HepG2 (cell line): ENCODE data around the gene SEC14L1. TPM values are rescaled to one million over a fixed set of nuclear protein-coding genes. Genes with fewer than 3 reads are reported as not detected.
A peak's percentile ranks its signal among the peaks of the same experiment; 100 is the strongest.

Experiments used
- ARNT ChIP-seq: fragments of 450-650 bp; IDR thresholded peaks from 2 replicates; pipeline ENCODE4 v1.6.1; 2017
- CBX5 ChIP-seq: sonication (generic); formaldehyde crosslinking; IDR thresholded peaks from 2 replicates; pipeline ENCODE4 v1.4.0; 2020; ENCODE audit warnings: missing genetic modification reagents, borderline replicate concordance
- FOXA3 ChIP-seq: IDR thresholded peaks from 2 replicates; pipeline ENCODE4 v1.6.1; 2016; ENCODE audit warnings: missing genetic modification reagents, missing compliant biosample characterization
- GPBP1L1 ChIP-seq: sonication (generic); formaldehyde crosslinking; IDR thresholded peaks from 2 replicates; pipeline ENCODE4 v1.5.0; 2020; ENCODE audit warnings: mild to moderate bottlenecking, missing genetic modification reagents
- HIVEP1 ChIP-seq: sonication (generic); formaldehyde crosslinking; IDR thresholded peaks from 2 replicates; pipeline ENCODE4 v1.4.0; 2020; ENCODE audit warnings: mild to moderate bottlenecking, missing genetic modification reagents
- HNF1A ChIP-seq, 2 experiments: sonication (generic) in 1 of 2; formaldehyde crosslinking in 1 of 2; IDR thresholded peaks; 2 replicates each; pipeline versions ENCODE4 v1.4.0 to v1.6.1; 2016 to 2020; ENCODE audit warnings: borderline replicate concordance in 1 of 2, low read depth in 1 of 2, mild to moderate bottlenecking in 1 of 2, missing genetic modification reagents in 1 of 2
- MLLT10 ChIP-seq: sonication (generic); formaldehyde crosslinking; IDR thresholded peaks from 2 replicates; pipeline ENCODE4 v1.4.0; 2020; ENCODE audit warnings: missing genetic modification reagents
- NFYC ChIP-seq: IDR thresholded peaks from 2 replicates; pipeline ENCODE4 v1.6.1; 2016; ENCODE audit warnings: missing genetic modification reagents, missing compliant biosample characterization
- PRDM15 ChIP-seq: sonication (generic); formaldehyde crosslinking; IDR thresholded peaks from 2 replicates; pipeline ENCODE4 v1.4.0; 2020; ENCODE audit warnings: missing genetic modification reagents
- STAG1 ChIP-seq: sonication (generic); formaldehyde crosslinking; IDR thresholded peaks from 2 replicates; pipeline ENCODE4 v1.4.0; 2020; ENCODE audit warnings: missing genetic modification reagents
- THAP9 ChIP-seq: sonication (generic); formaldehyde crosslinking; IDR thresholded peaks from 2 replicates; pipeline ENCODE4; 2020; ENCODE audit warnings: missing genetic modification reagents, mild to moderate bottlenecking, borderline replicate concordance
- ZBTB20 ChIP-seq: sonication (generic); formaldehyde crosslinking; IDR thresholded peaks from 2 replicates; pipeline ENCODE4 v1.8.1; 2023; ENCODE audit warnings: missing genetic modification reagents, low read depth, mild to moderate bottlenecking, borderline replicate concordance
- ZNF232 ChIP-seq: sonication (generic); formaldehyde crosslinking; IDR thresholded peaks from 2 replicates; pipeline ENCODE4 v1.4.0; 2020; ENCODE audit warnings: missing genetic modification reagents, borderline replicate concordance
- ZNF451 ChIP-seq: sonication (generic); formaldehyde crosslinking; IDR thresholded peaks from 2 replicates; pipeline ENCODE4 v1.5.0; 2020; ENCODE audit warnings: mild to moderate bottlenecking, missing genetic modification reagents
- ZNF773 ChIP-seq: sonication (generic); formaldehyde crosslinking; IDR thresholded peaks from 2 replicates; pipeline ENCODE4 v1.4.0; 2020; ENCODE audit warnings: missing genetic modification reagents, borderline replicate concordance
- ZSCAN20 ChIP-seq: sonication (generic); formaldehyde crosslinking; IDR thresholded peaks from 2 replicates; pipeline ENCODE4 v1.4.0; 2020; ENCODE audit warnings: missing genetic modification reagents, mild to moderate bottlenecking, borderline replicate concordance
- polyA plus RNA-seq, 8 experiments: library from polyadenylated mRNA; depleted of rRNA in 3 of 8; stranded (reverse) in 7 of 8; unstranded in 1 of 8; fragments of >200 nt; fragmentation: Illumina TruSeq in 4 of 8; extraction: Trizol in 4 of 8; gene quantifications; 2 replicates each; pipeline versions ENCODE4 v1.2.1 to v1.2.3, GENCODE V29; 2011 to 2016; ENCODE audit warnings: low read depth in 4 of 8, missing spikeins in 1 of 8, mixed read lengths in 1 of 8; ENCODE audit not compliant: insufficient read depth in 1 of 8
- total RNA-seq, 5 experiments: library from RNA; depleted of rRNA; stranded (reverse); fragments of >200 nt; fragmentation: Illumina TruSeq; extraction: Trizol; gene quantifications; 2 replicates each; pipeline ENCODE4 v1.2.3, GENCODE V29; 2016; ENCODE audit warnings: low read depth in 1 of 5

The SEC14L1 gene
- total and polyA plus RNA-seq, 2 of the 13 experiments (the other 11 are each of a cell fraction or from before 2014, with no cell fraction given) = 26.3 to 43.9 TPM

GRCh38 chr17:77101521-77102410 is 39.0 kb upstream of the SEC14L1 start (continued):
- TF ChIP-seq ZNF232 (no peak), ZBTB20 (CRISPR knock-in tag) (no peak), ARNT (no peak), THAP9 (CRISPR knock-in tag) (no peak), MLLT10 (CRISPR knock-in tag) (no peak), GPBP1L1 (CRISPR knock-in tag) (no peak), STAG1 (no peak), CBX5 (0 out of 2 replicates have a peak, but pooled peaks have one; percentile 20), ZSCAN20 (CRISPR knock-in tag) (no peak), ZNF451 (no peak), ZNF773 (CRISPR knock-in tag) (no peak), HNF1A (IDR thresholded peaks at IDR 0.05; ENCODE audit: low read depth) (peak; percentile 87), HNF1A (CRISPR knock-in tag; IDR thresholded peaks at IDR 0.05; ENCODE audit: borderline replicate concordance) (peak; percentile 90), NFYC (CRISPR knock-in tag) (no peak), HIVEP1 (CRISPR knock-in tag) (no peak), PRDM15 (CRISPR knock-in tag) (no peak), FOXA3 (peak; percentile 93)
